Measurements from ENCODE around the gene NR3C1. TPM values are rescaled to one million over a fixed set of nuclear protein-coding genes. Genes with fewer than 3 reads are reported as not detected.

NR3C1 gene
- total RNA-seq, 1 donor from 2014 or later, result 101 TPM

GRCh38 chr5:143396353-143396940 is 7.0 kb downstream of the NR3C1 start:
- peaks cover 82% of the 10 kb centered on the region for H3K4me1 ChIP-seq
- intact Hi-C loops (cut with DNase I), result no loop called here

GRCh38 chr5:143395638-143396352 is 7.7 kb downstream of the NR3C1 start:
- peaks cover 13% of the 10 kb centered on the region for H3K36me3 ChIP-seq
- H3K27ac ChIP-seq, result peak overlapping the region; percentile 20
- ATAC-seq, result no peak
- H3K4me3 ChIP-seq, result peak overlapping the region; percentile 91
- intact Hi-C loops (cut with DNase I), result no loop called here
- no peaks in the 10 kb centered on the region for H3K27me3 ChIP-seq
- H3K9me3 ChIP-seq, result no peaks in the 10 kb centered on the region
- TF ChIP-seq CTCF (IDR thresholded peaks at IDR 0.05), result no peak
- no peak for DNase-seq
- H3K4me1 ChIP-seq, result peaks cover 81% of the 10 kb centered on the region

More at GRCh38 chr5:143396353-143396940, 7.0 kb downstream of the NR3C1 start:
- Histone ChIP-seq H3K4me3 (peak overlapping the region; percentile 91), H3K9me3 (no peaks in the 10 kb centered on the region), H3K27me3 (no peaks in the 10 kb centered on the region), H3K27ac (peak overlapping the region; percentile 20), H3K36me3 (peaks cover 13% of the 10 kb centered on the region)
- ATAC-seq (no peak), DNase-seq (no peak)
- TF ChIP-seq CTCF (IDR thresholded peaks at IDR 0.05), result no peak

DNA sequence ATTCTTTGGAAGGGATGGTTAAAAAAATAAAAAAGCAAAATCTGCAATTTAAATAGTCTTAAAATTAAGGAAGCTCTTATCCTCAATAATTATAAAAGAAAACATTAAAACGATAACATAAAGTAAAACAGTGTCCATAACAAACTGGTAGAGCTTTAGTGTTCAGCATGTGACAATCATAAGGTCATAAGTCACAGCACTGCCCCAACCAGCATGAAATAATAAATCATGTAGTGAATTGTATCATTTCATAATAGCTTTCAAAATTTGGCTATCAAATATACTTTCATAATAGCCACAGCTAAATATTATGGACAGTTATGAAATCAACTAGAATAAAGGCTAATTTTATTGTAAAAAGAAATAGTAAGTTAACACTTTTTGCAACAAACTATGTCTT is 10.0 kb downstream of the NR3C1 start:
- ATAC-seq, result peak; percentile 38
- no peaks in the 10 kb centered on the region for H3K27me3 ChIP-seq
- intact Hi-C loops (cut with DNase I), result no loop called here
- peaks cover 79% of the 10 kb centered on the region for H3K4me1 ChIP-seq
- no peak for DNase-seq
- H3K9me3 ChIP-seq, result no peaks in the 10 kb centered on the region
- no peak for TF ChIP-seq CTCF (IDR thresholded peaks at IDR 0.05)
- H3K36me3 ChIP-seq, result no peaks in the 10 kb centered on the region
- H3K27ac ChIP-seq, result no peak overlapping the region
- no peak overlapping the region for H3K4me3 ChIP-seq

GRCh38 chr5:143390941-143391340 is 12.5 kb downstream of the NR3C1 start:
- no peaks in the 10 kb centered on the region for H3K36me3 ChIP-seq
- peaks cover 66% of the 10 kb centered on the region for H3K4me1 ChIP-seq
- peaks cover under 1% of the 10 kb centered on the region for H3K9me3 ChIP-seq
- no peak for TF ChIP-seq CTCF (IDR thresholded peaks at IDR 0.05)
- H3K4me3 ChIP-seq, result no peak overlapping the region
- intact Hi-C loops (cut with DNase I), result no loop called here
- no peaks in the 10 kb centered on the region for H3K27me3 ChIP-seq
- ATAC-seq (no peak), DNase-seq (no peak)
- H3K27ac ChIP-seq, result no peak overlapping the region

DNA sequence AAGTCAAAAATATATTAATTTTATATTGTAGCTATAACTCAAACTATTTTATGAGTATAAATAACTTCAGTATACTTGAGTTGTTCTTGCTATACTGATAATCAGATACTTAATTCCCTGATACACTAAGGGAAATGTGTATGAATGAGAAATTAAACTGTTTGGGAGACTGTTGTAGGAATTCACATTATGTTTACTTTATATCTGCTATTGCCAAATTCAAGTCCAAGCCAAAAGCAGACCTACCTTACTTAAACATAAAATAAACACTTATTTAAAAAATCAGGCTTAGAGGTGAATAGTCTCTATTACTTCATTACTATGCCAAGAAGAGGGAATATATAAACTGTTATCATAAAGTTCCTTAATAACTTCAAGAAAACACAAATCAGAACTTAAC is 13.2 kb downstream of the NR3C1 start:
- no peaks in the 10 kb centered on the region for H3K27me3 ChIP-seq
- intact Hi-C loops (cut with DNase I), result no loop called here
- DNase-seq (no peak), ATAC-seq (no peak)
- no peak overlapping the region for H3K27ac ChIP-seq
- TF ChIP-seq CTCF (IDR thresholded peaks at IDR 0.05), result no peak
- peaks cover 59% of the 10 kb centered on the region for H3K4me1 ChIP-seq
- peaks cover 7% of the 10 kb centered on the region for H3K9me3 ChIP-seq
- H3K4me3 ChIP-seq, result no peak overlapping the region
- no peaks in the 10 kb centered on the region for H3K36me3 ChIP-seq
